ENCODE measurements around the gene ALOX5. TPM values are rescaled to one million over a fixed set of nuclear protein-coding genes. Genes with fewer than 3 reads are reported as not detected.

ALOX5 gene
- total RNA-seq, 1 donor from 2014 or later = 22.8 TPM

DNA sequence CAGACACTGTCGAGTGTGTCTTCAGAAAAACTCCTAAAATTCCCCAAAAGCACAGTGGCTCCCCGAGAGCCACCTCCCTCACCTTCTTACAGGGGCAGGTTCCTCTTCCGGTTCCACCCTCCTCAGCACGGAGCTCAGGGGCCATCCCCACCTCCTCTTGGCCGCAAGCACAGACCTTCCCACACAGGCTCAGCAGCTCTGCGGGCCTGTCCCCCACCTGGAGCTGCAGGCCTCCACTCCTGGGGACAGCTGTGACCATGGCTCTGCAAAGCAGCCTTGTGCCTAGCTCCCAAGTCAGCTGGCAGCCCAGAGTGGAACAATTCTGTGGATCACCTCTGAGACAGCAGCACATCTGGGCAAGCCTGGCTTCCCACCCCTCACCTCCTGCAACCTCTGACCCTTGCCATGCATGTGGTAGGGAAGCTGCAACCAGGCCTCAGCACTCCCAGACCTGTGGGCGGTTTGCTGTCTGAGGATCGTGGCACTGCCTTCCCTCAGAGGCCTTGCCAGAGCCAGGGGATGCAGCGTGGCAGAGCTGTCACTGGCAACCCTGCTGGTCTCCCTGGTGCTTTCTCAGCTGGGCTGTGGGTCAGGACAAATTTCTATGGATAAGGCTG lies 79.7 kb downstream of the ALOX5 start:
- no peak for DNase-seq (ENCODE audit: extremely low spot score in 2 of 2)
- no peaks in the 10 kb centered on the region for H3K9me3 ChIP-seq
- intact Hi-C loops (cut with DNase I) = no loop called here
- peaks cover 0 to 26% of the 10 kb centered on the region in 2 donors for H3K36me3 ChIP-seq
- no peak overlapping the region for H3K4me3 ChIP-seq
- TF ChIP-seq POLR2AphosphoS5 (IDR thresholded peaks at IDR 0.05; ENCODE audit: insufficient read depth in 1 of 2, low read depth in 1 of 2) (no peak), POLR2A (IDR thresholded peaks at IDR 0.05) (no peak)
- TF ChIP-seq, protein P1, sequence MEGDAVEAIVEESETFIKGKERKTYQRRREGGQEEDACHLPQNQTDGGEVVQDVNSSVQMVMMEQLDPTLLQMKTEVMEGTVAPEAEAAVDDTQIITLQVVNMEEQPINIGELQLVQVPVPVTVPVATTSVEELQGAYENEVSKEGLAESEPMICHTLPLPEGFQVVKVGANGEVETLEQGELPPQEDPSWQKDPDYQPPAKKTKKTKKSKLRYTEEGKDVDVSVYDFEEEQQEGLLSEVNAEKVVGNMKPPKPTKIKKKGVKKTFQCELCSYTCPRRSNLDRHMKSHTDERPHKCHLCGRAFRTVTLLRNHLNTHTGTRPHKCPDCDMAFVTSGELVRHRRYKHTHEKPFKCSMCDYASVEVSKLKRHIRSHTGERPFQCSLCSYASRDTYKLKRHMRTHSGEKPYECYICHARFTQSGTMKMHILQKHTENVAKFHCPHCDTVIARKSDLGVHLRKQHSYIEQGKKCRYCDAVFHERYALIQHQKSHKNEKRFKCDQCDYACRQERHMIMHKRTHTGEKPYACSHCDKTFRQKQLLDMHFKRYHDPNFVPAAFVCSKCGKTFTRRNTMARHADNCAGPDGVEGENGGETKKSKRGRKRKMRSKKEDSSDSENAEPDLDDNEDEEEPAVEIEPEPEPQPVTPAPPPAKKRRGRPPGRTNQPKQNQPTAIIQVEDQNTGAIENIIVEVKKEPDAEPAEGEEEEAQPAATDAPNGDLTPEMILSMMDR (IDR thresholded peaks at IDR 0.05) = no peak
- H3K4me1 ChIP-seq = no peaks in the 10 kb centered on the region
- no peaks in the 10 kb centered on the region for H3K27me3 ChIP-seq
- H3K27ac ChIP-seq = no peak overlapping the region

DNA sequence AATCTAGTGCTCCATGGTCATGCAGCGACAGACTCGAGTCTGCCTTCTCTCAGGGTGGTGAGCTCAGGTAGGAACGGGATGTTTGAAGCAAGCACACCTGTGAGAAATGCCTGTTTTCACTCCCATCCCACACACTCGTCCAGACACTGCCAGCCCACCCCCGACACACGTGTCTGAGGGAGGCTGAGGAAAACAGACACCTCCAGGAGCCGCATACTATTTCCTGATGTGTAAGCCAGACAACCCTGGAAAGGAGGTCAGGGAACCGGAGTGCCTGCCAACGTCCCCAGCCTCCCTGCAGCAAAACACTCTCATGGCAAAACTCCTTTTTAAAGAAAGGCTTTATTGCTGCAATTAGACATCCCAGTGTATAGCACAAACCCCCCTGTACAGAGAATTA lies 80.2 kb downstream of the ALOX5 start:
- H3K36me3 ChIP-seq = peaks cover 0 to 31% of the 10 kb centered on the region in 2 donors
- no peak overlapping the region for H3K27ac ChIP-seq
- no peaks in the 10 kb centered on the region for H3K4me1 ChIP-seq
- no peak overlapping the region for H3K4me3 ChIP-seq
- no peaks in the 10 kb centered on the region for H3K27me3 ChIP-seq
- H3K9me3 ChIP-seq = no peaks in the 10 kb centered on the region
- TF ChIP-seq, protein P1 (IDR thresholded peaks at IDR 0.05) = no peak
- TF ChIP-seq POLR2A (IDR thresholded peaks at IDR 0.05) (no peak), POLR2AphosphoS5 (IDR thresholded peaks at IDR 0.05; ENCODE audit: insufficient read depth in 1 of 2, low read depth in 1 of 2) (no peak)
- DNase-seq (ENCODE audit: extremely low spot score in 2 of 2) = peak in 1 of 2 donors; percentile 69
- intact Hi-C loops (cut with DNase I) = no loop called here

DNA sequence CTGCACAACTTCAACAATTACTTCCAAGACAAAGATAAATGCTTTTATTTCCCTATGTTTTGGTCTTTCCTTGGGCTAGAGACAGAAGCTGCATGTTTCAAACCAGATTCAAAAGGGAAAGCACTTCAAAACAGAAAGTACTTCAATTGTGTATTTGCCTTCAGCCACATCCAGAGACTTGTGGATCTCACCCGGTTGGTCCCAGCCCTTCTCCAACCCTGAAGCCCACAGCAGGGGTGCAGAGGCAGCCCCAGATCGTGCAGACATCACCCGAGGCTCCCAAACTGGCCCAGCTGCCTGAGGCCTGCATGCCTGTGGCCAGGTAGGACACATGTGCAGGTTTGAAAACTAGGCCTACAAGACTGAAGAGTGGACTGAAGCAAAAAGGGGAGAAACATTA lies 80.8 kb downstream of the ALOX5 start:
- Histone ChIP-seq H3K4me1 (no peaks in the 10 kb centered on the region), H3K27me3 (no peaks in the 10 kb centered on the region), H3K9me3 (no peaks in the 10 kb centered on the region), H3K4me3 (no peak overlapping the region), H3K36me3 (peaks cover 0 to 34% of the 10 kb centered on the region in 2 donors), H3K27ac (no peak overlapping the region)
- intact Hi-C loops (cut with DNase I) = no loop called here
- no peak for DNase-seq (ENCODE audit: extremely low spot score in 2 of 2)
- no peak for TF ChIP-seq POLR2A (IDR thresholded peaks at IDR 0.05)
- TF ChIP-seq, protein P1 (IDR thresholded peaks at IDR 0.05) = no peak
- TF ChIP-seq POLR2AphosphoS5 (IDR thresholded peaks at IDR 0.05; ENCODE audit: insufficient read depth in 1 of 2, low read depth in 1 of 2) = no peak

DNA sequence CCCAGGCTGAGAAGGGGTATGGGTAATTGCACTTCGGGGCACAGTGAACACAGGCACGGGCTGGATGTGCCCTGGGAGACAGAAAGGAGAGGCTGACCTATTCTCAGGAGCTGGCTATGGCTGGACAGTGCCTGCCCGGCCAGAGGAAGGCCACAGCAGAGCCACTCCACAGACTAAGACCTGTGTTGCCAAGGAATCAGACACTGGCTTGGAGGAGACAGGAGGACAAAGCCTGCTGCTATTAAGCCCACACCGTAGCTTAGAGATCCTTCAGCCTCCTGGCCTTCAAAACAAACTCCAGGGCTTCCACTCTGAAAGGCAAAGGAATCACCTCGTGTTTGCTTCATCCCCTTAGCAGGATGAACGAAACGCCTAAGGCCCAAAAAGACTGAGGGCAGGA lies 82.2 kb downstream of the ALOX5 start:
- no peak for DNase-seq (ENCODE audit: extremely low spot score in 2 of 2)
- no peaks in the 10 kb centered on the region for H3K27me3 ChIP-seq
- TF ChIP-seq POLR2A (IDR thresholded peaks at IDR 0.05) (no peak), POLR2AphosphoS5 (IDR thresholded peaks at IDR 0.05; ENCODE audit: insufficient read depth in 1 of 2, low read depth in 1 of 2) (no peak)
- TF ChIP-seq, protein P1 (IDR thresholded peaks at IDR 0.05) = no peak
- no peaks in the 10 kb centered on the region for H3K4me1 ChIP-seq
- peaks cover 0 to 41% of the 10 kb centered on the region in 2 donors for H3K36me3 ChIP-seq
- intact Hi-C loops (cut with DNase I) = no loop called here
- H3K27ac ChIP-seq = no peak overlapping the region
- no peaks in the 10 kb centered on the region for H3K9me3 ChIP-seq
- H3K4me3 ChIP-seq = no peak overlapping the region

DNA sequence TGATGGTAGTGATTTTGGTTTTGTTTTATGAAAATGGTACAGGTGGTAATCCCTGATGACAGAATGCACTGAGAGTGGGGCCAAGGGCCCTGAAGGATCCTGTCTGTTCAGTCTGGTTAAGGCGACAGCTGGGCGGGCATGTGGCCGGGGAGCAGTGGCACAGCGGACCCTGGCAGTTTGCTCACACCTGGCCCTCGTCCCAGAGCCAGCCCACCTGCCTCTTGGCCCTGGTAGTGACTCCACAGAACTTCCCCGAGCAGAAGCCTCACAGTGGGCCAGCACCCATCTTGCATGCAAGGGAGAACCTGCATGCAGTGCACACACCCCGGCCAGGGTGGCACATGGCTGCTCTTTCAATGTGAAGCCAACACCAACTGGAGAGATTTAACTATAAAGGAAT lies 82.8 kb downstream of the ALOX5 start:
- intact Hi-C loops (cut with DNase I) = no loop called here
- no peaks in the 10 kb centered on the region for H3K9me3 ChIP-seq
- no peak overlapping the region for H3K4me3 ChIP-seq
- no peak overlapping the region for H3K27ac ChIP-seq
- TF ChIP-seq, protein P1 (IDR thresholded peaks at IDR 0.05) = no peak
- no peak for TF ChIP-seq POLR2AphosphoS5 (IDR thresholded peaks at IDR 0.05; ENCODE audit: insufficient read depth in 1 of 2, low read depth in 1 of 2)
- no peak for TF ChIP-seq POLR2A (IDR thresholded peaks at IDR 0.05)
- H3K4me1 ChIP-seq = no peaks in the 10 kb centered on the region
- H3K27me3 ChIP-seq = no peaks in the 10 kb centered on the region
- no peak for DNase-seq (ENCODE audit: extremely low spot score in 2 of 2)
- H3K36me3 ChIP-seq = peaks cover 0 to 41% of the 10 kb centered on the region in 2 donors
